Measurements from ENCODE around the gene CDH12.
A peak's percentile ranks its signal among the peaks of the same experiment; 100 is the strongest.
"Not testable (repeated sequence)": the region's sequence is repeated elsewhere in the genome, so short reads cannot be mapped to it uniquely, and the experiment has no call there.

Gene CDH12

DNA sequence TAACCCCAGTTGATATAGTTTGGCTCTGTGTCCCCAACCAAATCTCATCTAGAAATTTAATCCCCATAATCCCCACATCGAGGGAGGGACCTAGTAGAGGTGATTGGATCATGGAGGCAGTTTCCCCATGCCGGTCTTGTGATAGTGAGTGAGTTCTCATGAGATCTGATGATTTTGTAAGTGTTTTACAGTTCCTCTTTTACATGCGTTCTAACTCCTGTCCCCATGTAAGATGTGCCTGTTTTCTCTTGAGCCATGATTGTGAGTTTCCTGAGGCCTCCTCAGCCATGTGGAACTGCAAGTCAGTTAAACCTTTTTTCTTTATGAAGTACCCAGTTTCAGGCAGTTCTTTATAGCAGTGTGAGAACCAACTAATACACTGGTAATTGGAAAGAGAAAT is 73.6 kb downstream of the CDH12 start:
- H3K27me3 ChIP-seq (ENCODE audit: insufficient read depth, poor library complexity, severe bottlenecking), result no peaks in the 10 kb centered on the region
- H3K4me3 ChIP-seq (replicated peaks; ENCODE audit: insufficient read depth, low read length), result no peak overlapping the region
- no peak overlapping the region; the same call in 1 of the 2 replicates for H3K27ac ChIP-seq (replicated peaks)
- peak; percentile 0 to 38 for DNase-seq (ENCODE audit: low read depth in 1 of 2, low spot score in 1 of 2)
- TF ChIP-seq, protein P1, sequence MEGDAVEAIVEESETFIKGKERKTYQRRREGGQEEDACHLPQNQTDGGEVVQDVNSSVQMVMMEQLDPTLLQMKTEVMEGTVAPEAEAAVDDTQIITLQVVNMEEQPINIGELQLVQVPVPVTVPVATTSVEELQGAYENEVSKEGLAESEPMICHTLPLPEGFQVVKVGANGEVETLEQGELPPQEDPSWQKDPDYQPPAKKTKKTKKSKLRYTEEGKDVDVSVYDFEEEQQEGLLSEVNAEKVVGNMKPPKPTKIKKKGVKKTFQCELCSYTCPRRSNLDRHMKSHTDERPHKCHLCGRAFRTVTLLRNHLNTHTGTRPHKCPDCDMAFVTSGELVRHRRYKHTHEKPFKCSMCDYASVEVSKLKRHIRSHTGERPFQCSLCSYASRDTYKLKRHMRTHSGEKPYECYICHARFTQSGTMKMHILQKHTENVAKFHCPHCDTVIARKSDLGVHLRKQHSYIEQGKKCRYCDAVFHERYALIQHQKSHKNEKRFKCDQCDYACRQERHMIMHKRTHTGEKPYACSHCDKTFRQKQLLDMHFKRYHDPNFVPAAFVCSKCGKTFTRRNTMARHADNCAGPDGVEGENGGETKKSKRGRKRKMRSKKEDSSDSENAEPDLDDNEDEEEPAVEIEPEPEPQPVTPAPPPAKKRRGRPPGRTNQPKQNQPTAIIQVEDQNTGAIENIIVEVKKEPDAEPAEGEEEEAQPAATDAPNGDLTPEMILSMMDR (IDR thresholded peaks at IDR 0.05; ENCODE audit: insufficient read depth, low read length), result no peak
- no peak for TF ChIP-seq GABPA (IDR thresholded peaks at IDR 0.05; ENCODE audit: low read depth)
- TF ChIP-seq SPI1 (IDR thresholded peaks at IDR 0.05; ENCODE audit: borderline replicate concordance, low read depth), result peak; percentile 79

DNA sequence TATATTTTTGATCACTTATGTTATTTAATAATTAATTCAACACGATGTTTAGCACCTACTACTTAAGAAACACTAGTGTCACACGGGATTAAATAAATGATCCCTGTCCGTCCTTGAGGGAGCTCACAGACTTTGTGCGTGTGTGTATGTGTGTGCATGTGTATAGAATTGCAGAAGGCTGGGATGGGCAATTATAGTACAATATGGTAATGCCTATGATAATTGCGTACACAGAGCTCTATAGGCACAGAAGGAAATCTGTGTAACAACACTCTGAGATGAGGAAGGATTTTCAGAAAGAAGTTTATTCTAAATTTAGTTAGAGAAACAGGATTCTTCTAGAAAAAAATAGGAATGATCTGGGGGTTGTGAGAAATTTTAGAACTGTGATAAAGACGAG is 76.9 kb downstream of the CDH12 start:
- TF ChIP-seq GABPA (IDR thresholded peaks at IDR 0.05; ENCODE audit: low read depth), result no peak
- TF ChIP-seq POLR2AphosphoS5 (IDR thresholded peaks at IDR 0.05; ENCODE audit: low read depth), result no peak
- TF ChIP-seq, protein P2, sequence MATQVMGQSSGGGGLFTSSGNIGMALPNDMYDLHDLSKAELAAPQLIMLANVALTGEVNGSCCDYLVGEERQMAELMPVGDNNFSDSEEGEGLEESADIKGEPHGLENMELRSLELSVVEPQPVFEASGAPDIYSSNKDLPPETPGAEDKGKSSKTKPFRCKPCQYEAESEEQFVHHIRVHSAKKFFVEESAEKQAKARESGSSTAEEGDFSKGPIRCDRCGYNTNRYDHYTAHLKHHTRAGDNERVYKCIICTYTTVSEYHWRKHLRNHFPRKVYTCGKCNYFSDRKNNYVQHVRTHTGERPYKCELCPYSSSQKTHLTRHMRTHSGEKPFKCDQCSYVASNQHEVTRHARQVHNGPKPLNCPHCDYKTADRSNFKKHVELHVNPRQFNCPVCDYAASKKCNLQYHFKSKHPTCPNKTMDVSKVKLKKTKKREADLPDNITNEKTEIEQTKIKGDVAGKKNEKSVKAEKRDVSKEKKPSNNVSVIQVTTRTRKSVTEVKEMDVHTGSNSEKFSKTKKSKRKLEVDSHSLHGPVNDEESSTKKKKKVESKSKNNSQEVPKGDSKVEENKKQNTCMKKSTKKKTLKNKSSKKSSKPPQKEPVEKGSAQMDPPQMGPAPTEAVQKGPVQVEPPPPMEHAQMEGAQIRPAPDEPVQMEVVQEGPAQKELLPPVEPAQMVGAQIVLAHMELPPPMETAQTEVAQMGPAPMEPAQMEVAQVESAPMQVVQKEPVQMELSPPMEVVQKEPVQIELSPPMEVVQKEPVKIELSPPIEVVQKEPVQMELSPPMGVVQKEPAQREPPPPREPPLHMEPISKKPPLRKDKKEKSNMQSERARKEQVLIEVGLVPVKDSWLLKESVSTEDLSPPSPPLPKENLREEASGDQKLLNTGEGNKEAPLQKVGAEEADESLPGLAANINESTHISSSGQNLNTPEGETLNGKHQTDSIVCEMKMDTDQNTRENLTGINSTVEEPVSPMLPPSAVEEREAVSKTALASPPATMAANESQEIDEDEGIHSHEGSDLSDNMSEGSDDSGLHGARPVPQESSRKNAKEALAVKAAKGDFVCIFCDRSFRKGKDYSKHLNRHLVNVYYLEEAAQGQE (IDR thresholded peaks at IDR 0.05; ENCODE audit: insufficient replicate concordance, low read depth), result no peak
- no peak for TF ChIP-seq SPI1 (IDR thresholded peaks at IDR 0.05; ENCODE audit: borderline replicate concordance, low read depth)
- TF ChIP-seq, protein P1 (IDR thresholded peaks at IDR 0.05; ENCODE audit: insufficient read depth, low read length), result no peak
- DNase-seq (ENCODE audit: low read depth in 1 of 2, low spot score in 1 of 2), result no peak
- H3K27me3 ChIP-seq (ENCODE audit: insufficient read depth, poor library complexity, severe bottlenecking), result no peaks in the 10 kb centered on the region

DNA sequence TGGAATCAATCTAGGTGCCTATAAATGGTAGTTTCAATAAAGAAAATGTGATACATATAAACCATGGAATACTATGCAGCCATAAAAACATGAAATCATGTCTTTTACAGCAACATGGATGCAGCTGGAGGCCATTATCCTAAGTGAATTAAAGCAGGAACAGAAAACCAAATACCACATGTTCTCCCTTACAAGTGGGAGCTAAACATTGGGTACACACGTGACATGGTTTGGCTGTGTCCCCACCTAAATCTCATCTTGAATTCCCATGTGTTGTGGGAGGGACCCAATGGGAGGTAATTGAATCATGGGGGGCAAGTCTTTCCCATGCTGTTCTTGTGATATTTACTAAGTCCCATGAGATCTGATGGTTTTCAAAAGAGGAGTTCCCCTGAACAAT is 78.9 kb downstream of the CDH12 start:
- not testable (repeated sequence) for H3K27me3 ChIP-seq (ENCODE audit: insufficient read depth, poor library complexity, severe bottlenecking); H3K27ac ChIP-seq (replicated peaks); H3K4me3 ChIP-seq (replicated peaks; ENCODE audit: insufficient read depth, low read length); DNase-seq (ENCODE audit: low read depth in 1 of 2, low spot score in 1 of 2)

More for the DNA sequence above, 76.9 kb downstream of the CDH12 start:
- no peak overlapping the region for H3K4me3 ChIP-seq (replicated peaks; ENCODE audit: insufficient read depth, low read length)
- no peak overlapping the region for H3K27ac ChIP-seq (replicated peaks)

DNA sequence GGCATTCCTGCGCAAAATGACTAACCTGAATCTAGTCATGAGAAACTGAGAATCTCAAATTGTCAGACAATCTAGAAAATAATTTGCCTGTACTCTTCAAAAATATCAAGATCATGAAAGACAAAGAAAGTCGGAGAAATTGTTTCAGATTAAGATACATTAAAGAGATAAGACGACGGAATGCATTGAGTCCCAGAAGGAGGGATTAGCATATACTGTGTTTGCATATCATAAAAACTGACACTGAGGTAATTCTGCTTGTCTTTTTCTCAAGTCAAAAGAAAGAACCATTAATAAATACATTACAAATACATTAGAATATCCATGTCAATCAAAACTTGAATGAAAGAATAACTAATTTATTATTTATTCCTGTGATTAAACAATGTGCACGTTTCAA is 88.4 kb downstream of the CDH12 start:
- Histone ChIP-seq H3K27me3 (ENCODE audit: insufficient read depth, poor library complexity, severe bottlenecking) (no peaks in the 10 kb centered on the region), H3K27ac (replicated peaks) (no peak overlapping the region), H3K4me3 (replicated peaks; ENCODE audit: insufficient read depth, low read length) (no peak overlapping the region)
- DNase-seq (ENCODE audit: low read depth in 1 of 2, low spot score in 1 of 2), result no peak
- no peak for TF ChIP-seq POLR2AphosphoS5 (IDR thresholded peaks at IDR 0.05; ENCODE audit: low read depth)

DNA sequence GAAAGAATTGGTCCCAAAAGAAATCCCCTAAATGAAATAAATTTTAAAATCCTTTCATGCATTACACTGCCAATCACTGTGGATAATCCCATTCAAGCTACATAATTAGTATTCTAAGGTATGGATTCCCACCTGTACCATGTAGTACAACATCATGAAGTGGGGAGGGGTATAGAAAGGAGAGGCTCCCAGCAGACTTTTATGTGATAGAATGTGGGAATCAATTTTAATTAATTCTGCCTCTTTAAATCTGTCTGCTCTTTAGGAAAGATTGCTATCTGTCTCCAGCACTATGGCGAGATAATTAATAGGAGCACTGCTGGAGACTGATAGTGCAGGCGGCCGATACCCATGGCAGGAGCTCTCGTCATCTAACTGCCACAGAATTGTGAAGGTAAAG is 95.4 kb downstream of the CDH12 start:
- H3K4me3 ChIP-seq (replicated peaks; ENCODE audit: insufficient read depth, low read length), result no peak overlapping the region
- no peak for TF ChIP-seq SPI1 (IDR thresholded peaks at IDR 0.05; ENCODE audit: borderline replicate concordance, low read depth)
- TF ChIP-seq GABPA (IDR thresholded peaks at IDR 0.05; ENCODE audit: low read depth), result no peak
- no peak for TF ChIP-seq POLR2AphosphoS5 (IDR thresholded peaks at IDR 0.05; ENCODE audit: low read depth)
- TF ChIP-seq, protein P1 (IDR thresholded peaks at IDR 0.05; ENCODE audit: insufficient read depth, low read length), result no peak
- TF ChIP-seq, protein P2 (IDR thresholded peaks at IDR 0.05; ENCODE audit: insufficient replicate concordance, low read depth), result no peak
- H3K27ac ChIP-seq (replicated peaks), result no peak overlapping the region
- no peaks in the 10 kb centered on the region for H3K27me3 ChIP-seq (ENCODE audit: insufficient read depth, poor library complexity, severe bottlenecking)
- no peak for DNase-seq (ENCODE audit: low read depth in 1 of 2, low spot score in 1 of 2)
